DMS153 treated with DMSO at 0.1 percent for 48 hours (cell line): ENCODE measurements around the gene RFXANK.
A peak's percentile ranks its signal among the peaks of the same experiment; 100 is the strongest.
"Not testable (repeated sequence)": the region's sequence is repeated elsewhere in the genome, so short reads cannot be mapped to it uniquely, and the experiment has no call there.

Experiments
- DNase-seq: peaks from one replicate; lab custom pipeline; 2025; ENCODE audit not compliant: unreplicated experiment; lab: John Stamatoyannopoulos, UW

RFXANK gene

DNA sequence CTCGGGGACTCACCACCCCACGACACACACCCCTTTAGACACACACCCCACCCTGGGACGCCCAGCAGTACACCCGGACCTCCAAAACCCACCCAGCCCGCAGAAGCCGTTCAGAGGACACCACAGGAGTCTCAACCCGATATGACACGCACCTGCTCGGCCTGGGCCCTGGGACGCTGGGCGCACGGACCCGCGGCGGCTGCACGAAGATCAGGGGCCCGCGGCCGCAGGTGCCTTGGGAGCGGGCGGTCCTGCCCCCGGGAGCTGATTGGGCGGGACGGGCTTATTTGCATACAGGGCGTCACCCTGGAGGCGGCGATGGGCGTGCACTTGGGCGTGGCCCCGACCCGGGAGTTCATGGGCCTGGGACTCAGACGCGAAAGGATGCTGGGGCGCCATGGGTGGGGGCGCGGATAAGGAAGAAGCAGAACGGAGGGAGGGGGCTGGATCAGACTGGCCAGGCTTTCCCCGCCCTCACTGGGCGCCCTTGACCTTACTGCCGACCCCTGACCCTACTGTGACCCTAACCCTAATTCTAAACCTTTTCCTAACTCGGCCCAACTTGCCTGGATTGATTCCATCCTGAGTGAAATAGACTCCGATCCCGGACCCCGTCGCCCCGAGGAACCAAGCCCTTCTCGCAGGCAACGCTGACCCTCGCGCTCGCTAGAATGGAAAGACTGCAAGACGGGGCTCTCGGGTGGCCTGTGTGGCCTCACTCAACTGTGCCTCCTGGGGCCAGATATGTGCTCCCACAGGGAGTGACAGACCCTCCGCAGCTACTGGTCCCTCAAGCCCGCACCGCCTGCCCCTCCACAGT, 21.8 kb upstream of the RFXANK start, which contains the start of gene MEF2B:
Gene MEF2B (minus strand): TSS at position 211 of the 820 bp plus-strand sequence. CDS start 19,528 bp downstream, outside the sequence.
- DNase-seq: peak; percentile 30

DNA sequence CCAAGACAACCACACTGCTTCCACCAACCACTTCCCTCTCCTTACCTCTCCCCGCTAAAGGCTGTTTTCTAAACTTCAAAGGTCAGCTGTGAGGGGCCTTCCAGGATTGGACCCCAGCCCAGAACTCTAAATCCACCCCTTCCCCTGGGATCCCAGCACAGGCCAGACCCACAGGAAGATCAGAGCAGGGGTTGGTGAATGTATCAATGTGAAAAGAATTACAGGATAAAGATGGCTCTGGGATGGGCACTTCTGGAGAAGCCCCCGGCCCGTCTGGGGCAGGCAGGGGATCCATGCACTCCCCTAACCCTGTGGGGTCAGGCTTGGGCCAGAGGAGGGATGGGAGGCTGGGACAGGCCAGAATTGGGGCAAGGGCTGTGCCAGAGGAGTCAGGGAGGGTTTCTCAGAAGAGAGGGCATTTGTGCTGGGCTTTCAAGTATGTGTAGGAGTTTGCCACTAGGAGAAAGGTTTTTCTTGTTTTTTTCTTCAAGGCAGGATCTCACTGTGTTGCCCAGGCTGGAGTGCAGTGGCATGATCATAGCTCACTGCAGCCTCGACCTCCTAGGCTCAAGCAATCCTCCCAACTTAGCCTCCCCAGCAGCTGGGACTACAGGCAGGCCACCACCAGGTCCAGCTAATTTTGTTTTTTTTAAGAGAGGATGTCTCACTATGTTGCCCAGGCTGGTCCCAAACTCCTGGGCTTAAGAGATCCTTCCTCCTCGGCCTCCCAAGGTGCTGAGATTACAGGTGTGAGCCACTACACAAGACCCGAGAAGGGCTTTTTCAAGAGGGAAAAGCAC, 21.0 kb upstream of the RFXANK start:
- no peak for DNase-seq

DNA sequence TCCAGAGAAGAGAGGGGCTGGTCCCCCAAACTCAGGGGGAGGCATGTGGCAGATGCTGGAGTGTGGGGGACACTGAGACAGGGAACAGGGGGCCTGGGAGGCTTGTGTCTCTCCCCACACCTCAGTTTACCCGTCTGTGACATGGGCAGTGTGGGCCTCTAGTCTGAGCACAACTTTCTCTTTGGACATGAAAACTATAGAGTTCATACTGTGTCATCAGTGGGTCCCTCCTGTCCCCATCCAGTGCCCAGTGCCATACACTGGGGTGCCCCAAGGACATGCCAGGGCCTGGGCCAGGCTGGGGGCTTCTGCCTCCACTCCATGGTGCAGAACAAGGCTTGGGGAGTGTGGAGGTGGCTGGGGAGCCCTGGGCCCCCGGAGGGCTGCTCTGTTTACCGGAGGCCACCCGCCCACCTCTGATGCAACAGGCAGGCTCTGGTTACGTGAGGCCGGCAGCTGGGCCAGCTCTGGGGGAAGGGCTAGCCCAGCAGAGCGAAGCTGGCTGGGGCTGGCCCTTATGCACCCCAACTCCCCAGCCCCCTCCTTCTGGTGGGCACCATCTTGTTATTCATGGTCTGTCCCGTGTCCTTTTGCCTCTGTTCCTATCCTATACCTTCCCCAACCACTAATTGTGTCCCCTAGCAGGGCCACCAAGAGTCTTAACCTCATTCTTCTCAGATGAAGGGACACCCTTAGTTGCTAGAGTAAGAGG, 20.1 kb upstream of the RFXANK start:
- DNase-seq: no peak

DNA sequence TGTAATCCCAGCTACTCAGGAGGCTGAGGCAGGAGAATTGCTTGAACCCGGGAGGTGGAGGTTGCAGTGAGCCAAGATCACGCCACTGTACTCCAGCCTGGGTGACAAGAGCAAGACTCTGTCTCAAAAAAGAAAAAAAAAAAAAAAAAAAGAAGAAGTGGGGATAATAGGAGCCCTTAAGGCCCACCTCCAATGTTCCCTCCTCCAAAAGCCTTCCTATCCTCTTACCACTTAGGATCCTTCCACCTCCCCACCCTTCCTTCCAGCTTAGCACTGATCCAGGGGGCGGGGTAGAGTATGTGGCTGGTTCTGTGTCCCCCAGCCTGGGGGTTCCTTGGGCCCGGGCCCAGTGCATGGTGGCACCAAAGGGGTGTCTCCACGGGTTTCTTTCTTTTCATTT, 18.8 kb upstream of the RFXANK start:
- not testable (repeated sequence) for DNase-seq

DNA sequence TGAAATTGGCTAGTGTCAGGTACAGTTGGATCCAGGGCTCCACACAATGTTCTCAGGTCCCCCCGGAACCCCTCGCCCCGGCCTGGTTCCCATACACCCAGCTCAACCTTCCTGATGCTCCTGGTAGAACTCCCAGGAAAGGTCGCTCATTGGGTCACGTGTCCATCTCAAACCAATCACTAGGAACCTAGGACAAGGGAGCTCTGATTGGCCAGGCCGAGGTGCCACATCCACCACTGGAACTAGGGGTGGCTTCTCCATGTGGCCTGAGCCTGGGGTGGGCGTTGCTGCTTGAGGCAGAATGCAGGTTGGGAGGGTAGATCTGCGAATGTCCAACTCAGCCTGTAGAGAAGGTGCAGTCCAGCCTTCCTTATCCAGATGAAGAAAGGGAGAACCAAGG, 15.1 kb upstream of the RFXANK start:
- no peak for DNase-seq

DNA sequence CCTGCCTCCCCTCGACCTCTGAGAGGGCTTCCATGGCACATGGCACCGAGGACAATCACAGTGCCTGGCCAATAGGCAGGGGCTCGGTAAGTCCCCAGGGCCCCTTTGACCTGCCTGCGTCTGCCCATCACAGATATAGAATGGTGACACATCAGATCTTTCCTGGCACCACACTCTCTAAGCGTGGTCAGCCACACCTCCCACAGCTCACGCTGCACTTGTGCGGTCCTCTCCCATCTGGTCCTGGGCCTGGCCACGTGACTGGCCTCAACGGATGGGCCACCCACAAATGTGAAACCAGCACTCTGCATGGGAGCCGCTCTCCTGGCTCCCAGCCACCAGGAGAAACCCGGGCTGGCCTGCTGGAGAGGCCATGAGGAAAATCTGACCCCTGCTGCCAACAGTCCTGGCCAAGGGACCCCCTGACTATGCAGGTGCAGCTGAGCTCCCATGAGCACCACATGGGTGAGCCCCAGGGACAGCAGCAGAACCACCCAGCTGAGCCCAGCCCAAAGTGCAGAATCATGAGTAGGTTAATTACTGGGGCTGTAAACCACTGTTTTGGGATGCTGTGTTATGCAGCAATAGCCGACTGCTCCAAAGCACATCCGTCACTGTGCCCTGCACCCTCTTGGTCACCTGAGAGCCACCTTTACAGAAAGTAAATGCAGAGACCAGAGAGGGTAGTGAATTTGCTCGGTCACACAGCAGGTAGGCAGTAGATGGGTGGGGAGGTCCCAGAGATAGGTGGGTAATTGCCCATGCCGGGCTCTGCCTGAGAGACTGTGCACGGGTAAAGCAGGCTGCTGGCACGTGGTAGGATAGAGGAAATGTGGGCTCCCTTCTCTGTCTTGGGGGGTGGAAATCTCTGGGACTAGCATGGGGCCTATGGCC, 12.3 kb upstream of the RFXANK start:
- DNase-seq: no peak

DNA sequence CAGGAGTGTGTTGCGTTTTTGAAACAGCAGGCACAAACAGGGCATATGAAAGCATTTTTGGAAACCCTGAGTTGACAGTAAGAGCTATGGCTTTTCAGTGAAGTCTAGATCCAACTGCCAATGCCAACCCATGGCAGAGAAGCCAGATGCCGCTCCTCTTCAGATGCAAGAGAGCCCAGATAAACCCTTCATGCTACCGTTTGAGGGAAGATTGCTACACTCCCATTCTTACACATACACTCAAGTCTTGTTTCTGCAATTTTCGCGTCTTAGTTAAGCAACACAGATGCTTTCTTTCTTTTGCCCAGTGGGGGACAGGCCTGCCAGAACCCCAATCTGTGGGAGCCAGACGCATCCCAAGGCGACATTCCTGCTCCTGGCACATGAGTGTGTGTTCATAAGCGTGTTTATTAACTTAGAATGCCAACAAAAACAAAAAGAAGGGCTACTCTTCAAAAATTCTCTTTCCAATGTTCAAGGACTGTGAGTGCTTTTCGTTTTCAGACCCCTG, 10.5 kb upstream of the RFXANK start:
- no peak for DNase-seq

DNA sequence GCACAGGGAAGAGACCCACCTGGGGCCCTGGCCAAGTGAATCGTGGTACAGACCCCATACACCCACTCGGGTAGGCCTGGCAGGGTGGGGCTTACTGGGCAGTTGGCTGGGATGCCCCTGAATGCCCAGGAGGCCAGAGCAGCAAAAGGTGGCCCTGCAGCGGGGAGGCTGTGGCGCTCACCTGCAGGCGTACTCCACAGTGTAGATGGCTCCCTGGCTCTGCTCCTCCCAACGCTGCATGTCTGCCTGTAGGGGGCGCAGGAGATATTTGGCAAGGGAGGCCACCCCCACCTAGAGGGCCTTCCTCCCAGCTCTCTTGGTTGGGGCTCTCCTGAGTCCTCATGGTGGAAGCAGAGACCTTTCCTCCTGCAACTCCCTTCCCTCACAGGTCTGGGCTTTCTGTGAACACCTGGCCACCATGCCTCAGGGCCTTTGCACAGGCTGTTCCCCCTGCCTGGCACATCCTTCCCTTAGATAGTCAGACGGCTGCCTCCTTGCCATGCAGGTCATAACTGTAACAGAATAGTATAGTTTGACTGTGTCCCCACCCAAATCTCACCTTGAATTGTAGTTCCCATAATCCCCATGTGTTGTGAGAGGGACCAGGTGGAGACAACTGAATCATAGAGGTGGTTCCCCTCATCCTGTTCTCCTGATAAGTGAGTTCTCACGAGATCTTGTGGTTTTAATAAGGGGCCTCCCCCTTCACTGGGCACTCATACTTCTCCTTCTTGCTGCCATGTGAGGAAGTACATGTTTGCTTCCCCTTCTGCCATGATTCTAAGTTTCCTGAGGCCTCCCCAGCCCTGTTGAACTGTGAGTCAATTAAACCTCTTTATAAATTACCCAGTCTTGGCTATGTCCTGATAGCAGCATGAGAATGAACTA, 6.0 kb upstream of the RFXANK start:
- no peak for DNase-seq

DNA sequence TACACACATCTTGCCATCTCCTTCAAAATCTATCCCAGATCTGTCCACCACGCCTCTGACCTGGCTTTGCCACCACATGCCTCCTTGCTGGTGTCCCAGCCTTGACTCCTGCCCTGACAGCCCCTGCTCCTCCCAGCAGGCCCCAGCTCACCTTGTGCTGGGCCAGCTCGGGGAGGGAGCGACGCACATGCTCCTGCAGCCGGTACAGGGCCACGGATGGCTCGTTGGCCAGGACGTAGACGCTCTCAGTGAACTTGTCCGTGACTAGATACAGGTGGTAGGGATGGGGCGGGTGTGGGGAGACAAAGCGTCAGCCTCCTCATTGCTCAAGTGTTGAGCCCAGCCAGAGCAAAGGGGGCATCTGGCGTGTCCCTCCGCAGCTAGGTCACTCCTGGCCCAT, 5.3 kb upstream of the RFXANK start:
- DNase-seq: no peak

DNA sequence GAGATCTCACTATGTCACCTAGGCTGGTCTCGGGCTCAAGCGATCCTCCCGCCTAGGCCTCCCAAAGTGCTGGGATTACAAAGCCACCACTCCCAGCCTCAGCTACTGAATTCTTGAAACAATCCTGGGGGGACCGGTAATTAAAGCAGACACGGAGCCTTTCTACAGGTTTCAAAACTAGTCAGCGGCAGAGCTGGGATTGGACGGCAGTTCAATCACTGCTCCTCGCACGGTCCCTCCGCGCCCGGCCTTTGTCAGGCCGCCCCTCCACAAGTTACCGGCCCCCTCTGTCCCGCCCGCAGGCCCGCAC, 335 bp upstream of the RFXANK start:
- DNase-seq: no peak

DNA sequence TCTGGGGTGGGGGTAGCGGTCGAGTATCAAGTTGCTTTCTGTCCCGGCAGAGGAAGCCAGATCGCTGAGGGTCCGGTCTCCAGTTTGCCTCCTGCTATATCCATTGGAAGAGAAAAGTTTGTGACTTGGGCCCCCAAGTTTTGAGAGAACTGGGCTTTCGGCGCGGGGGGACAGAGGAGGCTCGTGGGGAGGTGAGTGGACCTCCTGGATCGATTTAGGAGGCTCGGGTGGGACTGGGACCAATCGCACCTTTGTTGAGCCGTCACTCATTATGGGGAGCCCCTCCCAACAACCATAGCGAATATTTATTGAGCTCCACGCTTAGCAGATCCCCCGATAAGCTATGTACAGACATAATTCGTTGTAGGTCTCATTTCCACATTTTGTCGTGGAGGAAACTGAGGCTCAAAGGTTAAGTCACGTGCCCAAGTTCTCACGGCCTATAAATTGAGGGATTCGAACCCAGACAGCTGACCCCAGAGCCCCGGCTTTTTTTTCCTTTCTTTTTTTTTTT, 909 bp downstream of the RFXANK start:
- no peak for DNase-seq

DNA sequence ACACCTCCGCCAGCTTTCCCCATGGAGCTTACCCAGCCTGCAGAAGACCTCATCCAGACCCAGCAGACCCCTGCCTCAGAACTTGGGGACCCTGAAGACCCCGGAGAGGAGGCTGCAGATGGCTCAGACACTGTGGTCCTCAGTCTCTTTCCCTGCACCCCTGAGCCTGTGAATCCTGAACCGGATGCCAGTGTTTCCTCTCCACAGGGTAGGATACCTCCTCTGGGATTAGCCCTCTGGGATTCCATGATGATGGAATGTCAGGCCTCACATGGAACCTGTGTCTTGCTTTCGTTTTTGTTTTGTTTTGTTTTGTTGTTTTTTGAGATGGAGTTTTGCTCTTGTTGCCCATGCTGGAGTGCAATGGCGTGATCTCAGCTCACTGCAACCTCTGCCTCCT, 1.9 kb downstream of the RFXANK start:
- no peak for DNase-seq

DNA sequence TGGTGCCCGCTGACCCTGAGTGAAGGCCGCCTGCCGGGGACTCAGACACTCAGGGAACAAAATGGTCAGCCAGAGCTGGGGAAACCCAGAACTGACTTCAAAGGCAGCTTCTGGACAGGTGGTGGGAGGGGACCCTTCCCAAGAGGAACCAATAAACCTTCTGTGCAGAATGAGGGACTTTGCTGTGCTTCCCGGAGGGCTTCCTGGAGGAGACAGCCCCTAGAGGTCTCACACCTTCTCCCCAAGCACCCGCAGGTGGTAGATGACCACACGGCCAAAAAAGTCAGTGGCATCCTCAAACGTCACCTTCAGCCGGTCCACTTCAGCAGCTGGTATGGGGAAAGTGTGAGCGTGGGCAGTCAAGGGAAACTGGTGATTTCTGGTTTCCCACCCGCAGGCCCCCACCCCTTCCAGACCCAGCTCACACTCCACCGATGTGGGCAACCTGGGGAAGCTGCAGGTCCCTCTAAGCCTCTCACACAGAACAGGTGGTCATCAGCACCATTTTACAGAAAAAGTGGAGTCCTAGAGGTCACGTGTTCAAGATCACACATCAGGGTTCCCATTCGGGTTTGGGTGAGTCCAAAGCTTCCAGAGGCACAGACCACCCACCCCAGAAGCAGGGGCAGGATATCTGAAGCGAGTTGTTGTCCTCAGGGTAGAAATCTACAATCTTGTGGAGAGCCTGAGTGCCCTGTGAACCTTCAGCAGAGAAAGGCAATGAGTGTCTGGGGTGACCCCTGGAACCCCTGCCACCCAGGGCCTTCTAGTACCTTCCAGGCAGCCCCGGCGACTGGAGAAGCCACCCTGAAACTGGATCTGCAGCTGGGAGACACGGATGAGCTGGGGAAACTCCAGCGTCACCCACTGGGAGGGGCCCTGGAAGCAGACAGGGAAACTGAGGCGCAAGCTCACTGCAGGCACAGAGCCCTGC, 9.9 kb downstream of the RFXANK start:
- DNase-seq: no peak

DNA sequence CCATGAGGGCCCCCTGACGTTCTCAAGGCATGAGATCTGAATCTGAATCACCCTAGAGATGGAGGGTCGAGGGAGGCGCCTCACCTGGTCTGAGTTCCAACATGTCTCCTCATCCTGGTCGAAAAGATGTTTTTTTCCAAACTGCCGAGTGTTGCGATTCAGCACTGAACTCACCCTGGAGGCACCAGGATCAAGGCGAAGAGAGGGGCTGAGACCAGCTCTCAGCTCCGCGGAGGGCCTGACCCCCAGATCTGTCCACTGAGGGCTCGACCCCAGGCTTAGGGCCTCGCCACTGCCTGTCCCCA, 10.6 kb downstream of the RFXANK start:
- no peak for DNase-seq

DNA sequence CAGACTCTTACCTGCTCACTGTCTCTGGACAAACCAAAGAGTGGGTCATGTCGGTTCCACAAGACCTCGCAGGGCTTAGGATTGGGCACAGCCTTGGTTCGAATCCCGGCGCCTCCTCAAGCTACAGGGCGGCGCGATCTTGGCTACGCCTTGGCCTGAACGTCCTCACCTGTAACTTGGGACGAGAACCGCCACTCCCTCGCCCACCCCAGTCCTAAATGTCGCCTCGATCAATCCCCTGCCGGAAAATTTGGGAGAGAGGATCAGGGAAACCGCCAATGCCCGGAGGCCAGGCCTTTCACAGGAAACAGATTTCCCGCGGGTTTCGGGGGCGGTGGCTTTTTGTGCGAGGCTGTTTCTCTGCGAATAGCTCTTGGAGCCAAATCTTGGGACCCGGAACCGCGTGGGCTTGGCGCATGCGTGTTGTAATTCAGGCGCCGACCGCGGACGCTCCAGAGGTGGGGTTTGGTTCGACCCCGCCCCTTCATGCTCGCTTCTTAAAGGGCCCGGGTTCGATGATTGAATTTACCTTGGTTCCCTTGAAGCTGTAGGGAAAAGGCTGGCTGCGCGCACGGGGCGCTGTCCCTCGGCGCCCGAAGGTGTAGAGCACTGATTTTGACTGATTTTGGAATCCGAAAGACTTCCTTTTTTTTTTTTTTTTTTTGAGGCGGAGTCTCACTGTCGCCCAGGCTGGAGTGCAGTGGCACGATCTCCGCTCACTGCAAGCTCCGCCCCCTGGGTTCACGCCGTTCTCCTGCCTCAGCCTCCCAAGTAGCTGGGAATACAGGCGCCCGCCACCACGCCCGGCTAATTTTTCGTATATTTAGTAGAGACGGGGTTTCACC, 11.2 kb downstream of the RFXANK start, which contains the start of gene NR2C2AP:
Gene NR2C2AP (minus strand): TSS at position 403 of the 845 bp plus-strand sequence. CDS start 354 bp downstream, at position 49.
- peak; percentile 91 for DNase-seq

DNA sequence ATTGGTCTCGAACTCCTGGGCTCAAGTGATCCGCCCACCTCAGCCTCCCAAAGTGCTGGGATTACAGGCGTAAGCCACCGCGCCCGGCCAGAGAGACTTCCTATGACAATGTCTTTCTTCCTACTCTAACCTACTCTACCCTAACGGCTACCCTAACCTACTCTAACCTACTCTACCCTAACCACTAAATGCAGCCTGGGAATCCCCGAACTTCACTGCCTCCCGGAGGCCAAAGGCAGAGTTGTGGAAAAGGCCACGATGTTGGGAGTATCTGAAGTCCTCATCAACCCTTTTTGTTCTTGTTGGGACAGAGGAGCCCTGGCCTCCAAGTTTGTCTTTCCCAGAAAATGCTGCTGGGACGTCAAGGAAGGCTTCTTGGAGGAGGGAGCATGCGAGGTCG, 12.1 kb downstream of the RFXANK start:
- DNase-seq: no peak
